HG03097 (cell line): ENCODE measurements around the gene CCDC141.

ENCODE experiments used
- ATAC-seq: cut with Tn5 transposase; IDR thresholded peaks from one replicate; pipeline ENCODE4 v1.9.1; 2021; ENCODE audit not compliant: unreplicated experiment, low FRiP score

The CCDC141 gene

GRCh38 chr2:178796079-178796677 lies 253.8 kb downstream of the CCDC141 start:
- ATAC-seq, result no peak

GRCh38 chr2:178787934-178788333 lies 262.0 kb downstream of the CCDC141 start:
- no peak for ATAC-seq

GRCh38 chr2:178787155-178787554 lies 262.8 kb downstream of the CCDC141 start:
- no peak for ATAC-seq

- ATAC-seq, result no peak
These were observed 266.0 kb downstream of the CCDC141 start for GRCh38 chr2:178783889-178784288.

GRCh38 chr2:178782236-178782635 lies 267.7 kb downstream of the CCDC141 start:
- no peak for ATAC-seq
